Pancreas (tissue), 10 donors: ENCODE measurements around the gene PRDM1. TPM values are rescaled to one million over a fixed set of nuclear protein-coding genes. Genes with fewer than 3 reads are reported as not detected.

ENCODE experiments used
- ATAC-seq, 4 donors: fragments of 200-7000 bp; cut with Tn5 transposase; one replicate each; pipeline versions ENCODE4 v1.8.0 to v1.9.1; 2020; ENCODE audit warnings: mild to moderate bottlenecking in 4 of 4, moderate library complexity in 4 of 4
- DNase-seq, 6 donors: peaks; one replicate each; pipeline ENCODE4 v3.0.0-alpha.2; 2020
- FAIRE-seq: peaks from 2 replicates; lab custom pipeline; 2012; peaks lifted over from hg19 to GRCh38; lab: Jason Lieb, UNC
- H3K27ac ChIP-seq, 4 donors: fragments of 200-600 bp; sonication (generic); 1 replicate in 3 of 4; 2 replicates in 1 of 4; pipeline versions ENCODE4 v1.5.0 to v1.8.0; 2020
- H3K27me3 ChIP-seq, 4 donors: fragments of 200-600 bp; one replicate each; pipeline ENCODE4 v1.8.0; 2021
- H3K36me3 ChIP-seq, 3 donors: fragments of 200-600 bp; sonication (generic) in 1 of 3; one replicate each; pipeline versions ENCODE4 v1.5.0 to v1.8.0; 2020 to 2021
- H3K4me1 ChIP-seq, 3 donors: fragments of 200-600 bp; one replicate each; pipeline ENCODE4 v1.8.0; 2021
- H3K4me3 ChIP-seq, 4 donors: fragments of 200-600 bp; sonication (generic) in 2 of 4; one replicate each; pipeline versions ENCODE4 v1.5.0 to v1.8.0; 2020 to 2021
- H3K9me3 ChIP-seq, 4 donors: fragments of 200-600 bp; one replicate each; pipeline ENCODE4 v1.8.0; 2021
- WGBS, 2 donors: extraction: QIAGEN DNeasy Blood & Tissue Kit; methylation state at CpG; one replicate each; pipeline ENCODE4 v1.1.7; 2013; 5-methylcytosine and 5-hydroxymethylcytosine counted together
- intact Hi-C, 3 donors: fragments of 100-400 bp; cut with DNase I; formaldehyde crosslinking; loops; one replicate each; pipeline versions ENCODE4 v1.11.1 to v1.14.2; 2022
- polyA plus RNA-seq, 2 donors: library from polyadenylated mRNA; stranded (reverse); fragments of 200-250 nt; gene quantifications; one replicate each; pipeline ENCODE4 v1.2.3, GENCODE V29; 2013
- total RNA-seq, 6 donors: library from RNA; stranded (reverse); fragmentation: NEBNext Ultra II Directional in 4 of 6; extraction: Animal tissue kit (Norgen Biotek cat#: 25700) in 4 of 6; gene quantifications; one replicate each; pipeline versions ENCODE4 v1.2.1 to v1.2.4, GENCODE V29; 2021 to 2023
- TF ChIP-seq, protein P1 (sequence below), 4 donors: fragments of 200-600 bp; sonication (generic) in 3 of 4; IDR thresholded peaks; one replicate each; pipeline versions ENCODE4 v1.5.0 to v1.8.0; 2021; ENCODE audit warnings: antibody characterized with exemption in 4 of 4
- donor health status: healthy with polysubstance abuse.
- donor health status: DM: no; HTN: no; CAD: no; lungs with moderate emphysema.
- donor health status: DM: no; HTN: no; CAD: no.
- donor health status: control.
- donor health status: control.
- donor health status: Bipolar disorder and iron deficiency.
- donor health status: DM: yes; HTN: yes; CAD: no.
- donor health status: DM: no; HTN: no; CAD: no.
- donor health status: DM: no; HTN: no; CAD: no.
- donor health status: DM: yes; HTN: yes; CAD: no.

The PRDM1 gene
- total and polyA plus RNA-seq, 8 donors: 0.30 to 5.5 (median 0.96) TPM

DNA sequence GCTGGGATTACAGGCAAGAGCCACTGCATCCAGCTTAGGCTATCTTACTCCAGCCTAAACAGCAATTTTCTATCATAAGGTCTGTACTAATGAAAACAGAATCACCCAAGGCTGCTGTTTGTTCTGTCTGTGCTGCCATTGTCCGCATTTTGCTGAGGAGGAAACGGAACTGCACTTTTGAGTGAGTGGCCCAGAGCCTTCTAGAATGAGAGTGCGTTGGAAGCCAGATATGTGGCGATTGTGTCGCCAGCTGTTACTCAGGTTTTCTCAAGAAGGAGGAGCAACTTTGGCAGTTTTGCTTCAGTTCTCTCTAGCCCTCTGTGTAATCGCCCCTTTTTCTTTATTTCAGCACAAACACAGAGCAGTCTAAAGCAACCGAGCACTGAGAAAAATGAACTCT, 18.3 kb downstream of the PRDM1 start:
- TF ChIP-seq, protein P1, sequence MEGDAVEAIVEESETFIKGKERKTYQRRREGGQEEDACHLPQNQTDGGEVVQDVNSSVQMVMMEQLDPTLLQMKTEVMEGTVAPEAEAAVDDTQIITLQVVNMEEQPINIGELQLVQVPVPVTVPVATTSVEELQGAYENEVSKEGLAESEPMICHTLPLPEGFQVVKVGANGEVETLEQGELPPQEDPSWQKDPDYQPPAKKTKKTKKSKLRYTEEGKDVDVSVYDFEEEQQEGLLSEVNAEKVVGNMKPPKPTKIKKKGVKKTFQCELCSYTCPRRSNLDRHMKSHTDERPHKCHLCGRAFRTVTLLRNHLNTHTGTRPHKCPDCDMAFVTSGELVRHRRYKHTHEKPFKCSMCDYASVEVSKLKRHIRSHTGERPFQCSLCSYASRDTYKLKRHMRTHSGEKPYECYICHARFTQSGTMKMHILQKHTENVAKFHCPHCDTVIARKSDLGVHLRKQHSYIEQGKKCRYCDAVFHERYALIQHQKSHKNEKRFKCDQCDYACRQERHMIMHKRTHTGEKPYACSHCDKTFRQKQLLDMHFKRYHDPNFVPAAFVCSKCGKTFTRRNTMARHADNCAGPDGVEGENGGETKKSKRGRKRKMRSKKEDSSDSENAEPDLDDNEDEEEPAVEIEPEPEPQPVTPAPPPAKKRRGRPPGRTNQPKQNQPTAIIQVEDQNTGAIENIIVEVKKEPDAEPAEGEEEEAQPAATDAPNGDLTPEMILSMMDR (IDR thresholded peaks at IDR 0.05): no peak
- Histone ChIP-seq H3K27me3 (no peaks in the 10 kb centered on the region), H3K4me1 (no peaks in the 10 kb centered on the region), H3K36me3 (no peaks in the 10 kb centered on the region), H3K9me3 (no peaks in the 10 kb centered on the region), H3K4me3 (no peak overlapping the region), H3K27ac (no peak overlapping the region)
- FAIRE-seq: no peak
- no peak for ATAC-seq
- intact Hi-C loops: no loop called here
- 82 to 92% methylated on average over 7 of the region's 7 CpGs for WGBS, 2 donors
- DNase-seq: no peak

DNA sequence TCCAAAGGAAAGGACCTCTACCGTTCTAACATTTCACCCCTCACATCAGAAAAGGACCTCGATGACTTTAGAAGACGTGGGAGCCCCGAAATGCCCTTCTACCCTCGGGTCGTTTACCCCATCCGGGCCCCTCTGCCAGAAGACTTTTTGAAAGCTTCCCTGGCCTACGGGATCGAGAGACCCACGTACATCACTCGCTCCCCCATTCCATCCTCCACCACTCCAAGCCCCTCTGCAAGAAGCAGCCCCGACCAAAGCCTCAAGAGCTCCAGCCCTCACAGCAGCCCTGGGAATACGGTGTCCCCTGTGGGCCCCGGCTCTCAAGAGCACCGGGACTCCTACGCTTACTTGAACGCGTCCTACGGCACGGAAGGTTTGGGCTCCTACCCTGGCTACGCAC, 18.8 kb downstream of the PRDM1 start:
- FAIRE-seq (no peak), DNase-seq (no peak), ATAC-seq (no peak)
- no peaks in the 10 kb centered on the region for H3K36me3 ChIP-seq
- H3K9me3 ChIP-seq: no peaks in the 10 kb centered on the region
- no peak overlapping the region for H3K27ac ChIP-seq
- intact Hi-C loops: no loop called here
- no peaks in the 10 kb centered on the region for H3K27me3 ChIP-seq
- H3K4me3 ChIP-seq: no peak overlapping the region
- WGBS, 2 donors: 86 to 94% methylated on average over 21 of the region's 21 CpGs
- no peaks in the 10 kb centered on the region for H3K4me1 ChIP-seq
- TF ChIP-seq, protein P1 (IDR thresholded peaks at IDR 0.05): no peak

DNA sequence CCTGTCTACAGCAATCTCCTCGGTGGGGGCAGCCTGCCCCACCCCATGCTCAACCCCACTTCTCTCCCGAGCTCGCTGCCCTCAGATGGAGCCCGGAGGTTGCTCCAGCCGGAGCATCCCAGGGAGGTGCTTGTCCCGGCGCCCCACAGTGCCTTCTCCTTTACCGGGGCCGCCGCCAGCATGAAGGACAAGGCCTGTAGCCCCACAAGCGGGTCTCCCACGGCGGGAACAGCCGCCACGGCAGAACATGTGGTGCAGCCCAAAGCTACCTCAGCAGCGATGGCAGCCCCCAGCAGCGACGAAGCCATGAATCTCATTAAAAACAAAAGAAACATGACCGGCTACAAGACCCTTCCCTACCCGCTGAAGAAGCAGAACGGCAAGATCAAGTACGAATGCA, 19.4 kb downstream of the PRDM1 start:
- no peaks in the 10 kb centered on the region for H3K9me3 ChIP-seq
- TF ChIP-seq, protein P1 (IDR thresholded peaks at IDR 0.05): no peak
- no peaks in the 10 kb centered on the region for H3K4me1 ChIP-seq
- H3K4me3 ChIP-seq: no peak overlapping the region
- no peak for FAIRE-seq
- intact Hi-C loops: no loop called here
- ATAC-seq: no peak
- WGBS, 2 donors: 90 to 94% methylated on average over 22 of the region's 22 CpGs
- H3K27me3 ChIP-seq: no peaks in the 10 kb centered on the region
- H3K27ac ChIP-seq: no peak overlapping the region
- no peaks in the 10 kb centered on the region for H3K36me3 ChIP-seq
- DNase-seq: peak in 1 of 6 donors; percentile 49

DNA sequence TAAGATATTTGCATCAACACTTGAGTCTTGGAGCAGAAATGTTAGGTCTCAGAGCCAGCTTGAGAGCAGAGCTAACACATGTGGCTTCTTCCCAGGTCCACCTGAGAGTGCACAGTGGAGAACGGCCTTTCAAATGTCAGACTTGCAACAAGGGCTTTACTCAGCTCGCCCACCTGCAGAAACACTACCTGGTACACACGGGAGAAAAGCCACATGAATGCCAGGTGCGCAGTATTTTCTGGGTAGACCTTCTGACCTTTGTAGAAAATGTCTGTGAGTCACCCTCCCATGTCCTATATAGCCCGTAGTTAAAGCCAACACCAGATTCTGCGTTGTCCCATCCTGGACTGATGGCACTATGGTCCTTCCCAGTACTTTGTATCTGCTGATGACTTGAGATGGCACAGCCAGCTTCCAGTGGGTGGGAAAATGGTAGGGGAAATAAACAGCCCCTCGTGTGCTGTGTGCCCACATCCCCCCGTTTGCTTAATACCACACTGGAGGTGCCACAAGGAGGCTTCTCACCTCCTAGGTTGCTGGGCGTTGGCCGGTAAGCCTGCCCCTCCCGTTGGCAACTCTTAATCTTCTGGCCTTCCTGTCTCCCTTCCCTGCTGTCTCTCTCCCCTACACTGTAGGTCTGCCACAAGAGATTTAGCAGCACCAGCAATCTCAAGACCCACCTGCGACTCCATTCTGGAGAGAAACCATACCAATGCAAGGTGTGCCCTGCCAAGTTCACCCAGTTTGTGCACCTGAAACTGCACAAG, 20.3 kb downstream of the PRDM1 start:
- DNase-seq (no peak), ATAC-seq (no peak), FAIRE-seq (no peak)
- Histone ChIP-seq H3K9me3 (no peaks in the 10 kb centered on the region), H3K27me3 (no peaks in the 10 kb centered on the region), H3K4me3 (no peak overlapping the region), H3K4me1 (no peaks in the 10 kb centered on the region), H3K27ac (no peak overlapping the region), H3K36me3 (no peaks in the 10 kb centered on the region)
- 72 to 73% methylated on average over 12 of the region's 12 CpGs for WGBS, 2 donors
- TF ChIP-seq, protein P1 (IDR thresholded peaks at IDR 0.05): no peak
- intact Hi-C loops: no loop called here

DNA sequence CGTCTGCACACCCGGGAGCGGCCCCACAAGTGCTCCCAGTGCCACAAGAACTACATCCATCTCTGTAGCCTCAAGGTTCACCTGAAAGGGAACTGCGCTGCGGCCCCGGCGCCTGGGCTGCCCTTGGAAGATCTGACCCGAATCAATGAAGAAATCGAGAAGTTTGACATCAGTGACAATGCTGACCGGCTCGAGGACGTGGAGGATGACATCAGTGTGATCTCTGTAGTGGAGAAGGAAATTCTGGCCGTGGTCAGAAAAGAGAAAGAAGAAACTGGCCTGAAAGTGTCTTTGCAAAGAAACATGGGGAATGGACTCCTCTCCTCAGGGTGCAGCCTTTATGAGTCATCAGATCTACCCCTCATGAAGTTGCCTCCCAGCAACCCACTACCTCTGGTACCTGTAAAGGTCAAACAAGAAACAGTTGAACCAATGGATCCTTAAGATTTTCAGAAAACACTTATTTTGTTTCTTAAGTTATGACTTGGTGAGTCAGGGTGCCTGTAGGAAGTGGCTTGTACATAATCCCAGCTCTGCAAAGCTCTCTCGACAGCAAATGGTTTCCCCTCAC, 21.0 kb downstream of the PRDM1 start:
- H3K27me3 ChIP-seq: no peaks in the 10 kb centered on the region
- TF ChIP-seq, protein P1 (IDR thresholded peaks at IDR 0.05): no peak
- intact Hi-C loops: no loop called here
- H3K4me3 ChIP-seq: no peak overlapping the region
- no peaks in the 10 kb centered on the region for H3K9me3 ChIP-seq
- no peaks in the 10 kb centered on the region for H3K36me3 ChIP-seq
- ATAC-seq (no peak), FAIRE-seq (no peak), DNase-seq (no peak)
- no peaks in the 10 kb centered on the region for H3K4me1 ChIP-seq
- H3K27ac ChIP-seq: no peak overlapping the region
- WGBS, 2 donors: 83 to 88% methylated on average over 14 of the region's 14 CpGs
